D721Med (cell line): Measurements from ENCODE around the gene SLC12A7.

Experiments used
- DNase-seq: peaks from one replicate; pipeline ENCODE4 v3.0.0; 2011; ENCODE audit warnings: low spot score; ENCODE audit not compliant: insufficient read length
- FAIRE-seq: peaks from 2 replicates; lab custom pipeline; 2011; peaks lifted over from hg19 to GRCh38; lab: Jason Lieb, UNC
- CTCF ChIP-seq: IDR thresholded peaks from 2 replicates; pipeline ENCODE4 v1.5.1; 2012; ENCODE audit warnings: mild to moderate bottlenecking, control low read depth; ENCODE audit not compliant: insufficient read depth; ENCODE audit errors: missing control alignments

Gene SLC12A7

GRCh38 chr5:1150866-1151265, 39.0 kb upstream of the SLC12A7 start:
- FAIRE-seq, result no peak
- no peak for TF ChIP-seq CTCF
- no peak for DNase-seq

- FAIRE-seq (no peak), DNase-seq (no peak)
- no peak for TF ChIP-seq CTCF
Measured at GRCh38 chr5:1144638-1145396, 33.0 kb upstream of the SLC12A7 start.

- DNase-seq, result no peak
- FAIRE-seq, result no peak
- TF ChIP-seq CTCF, result no peak
Measured at GRCh38 chr5:1144089-1144488, 32.2 kb upstream of the SLC12A7 start.

- FAIRE-seq (no peak), DNase-seq (no peak)
- TF ChIP-seq CTCF, result no peak
Measured at GRCh38 chr5:1143670-1143951, 31.7 kb upstream of the SLC12A7 start.

GRCh38 chr5:1142886-1143669, 31.2 kb upstream of the SLC12A7 start:
- DNase-seq (no peak), FAIRE-seq (no peak)
- TF ChIP-seq CTCF, result no peak

- no peak for FAIRE-seq
- DNase-seq, result no peak
- no peak for TF ChIP-seq CTCF
Measured at GRCh38 chr5:1141834-1142233, 30.0 kb upstream of the SLC12A7 start.

- no peak for FAIRE-seq
- no peak for TF ChIP-seq CTCF
- DNase-seq, result no peak
Measured at GRCh38 chr5:1140818-1141189, 28.9 kb upstream of the SLC12A7 start.
